Measurements from ENCODE around the gene PRKCE.

The PRKCE gene

GRCh38 chr2:46071074-46071473, 419.6 kb downstream of the PRKCE start:
- DNase-seq (ENCODE audit: low read depth), result no peak
- TF ChIP-seq CTCF (IDR thresholded peaks at IDR 0.05; ENCODE audit: low read depth, low read length, missing control alignments), result no peak
- no peak overlapping the region for H3K4me3 ChIP-seq (ENCODE audit: low read depth, low read length)

- no peak for TF ChIP-seq CTCF (IDR thresholded peaks at IDR 0.05; ENCODE audit: low read depth, low read length, missing control alignments)
These were observed 420.8 kb downstream of the PRKCE start for GRCh38 chr2:46072101-46072820.

GRCh38 chr2:46073540-46074046, 422.1 kb downstream of the PRKCE start:
- no peak for TF ChIP-seq CTCF (IDR thresholded peaks at IDR 0.05; ENCODE audit: low read depth, low read length, missing control alignments)
- DNase-seq (ENCODE audit: low read depth), result no peak
- H3K4me3 ChIP-seq (ENCODE audit: low read depth, low read length), result no peak overlapping the region

More at GRCh38 chr2:46072101-46072820, 420.8 kb downstream of the PRKCE start:
- no peak for DNase-seq (ENCODE audit: low read depth)
- no peak overlapping the region for H3K4me3 ChIP-seq (ENCODE audit: low read depth, low read length)

- no peak for DNase-seq (ENCODE audit: low read depth)
- H3K4me3 ChIP-seq (ENCODE audit: low read depth, low read length), result no peak overlapping the region
- no peak for TF ChIP-seq CTCF (IDR thresholded peaks at IDR 0.05; ENCODE audit: low read depth, low read length, missing control alignments)
These were observed 423.0 kb downstream of the PRKCE start for GRCh38 chr2:46074501-46074900.

- no peak overlapping the region for H3K4me3 ChIP-seq (ENCODE audit: low read depth, low read length)
- DNase-seq (ENCODE audit: low read depth), result no peak
- TF ChIP-seq CTCF (IDR thresholded peaks at IDR 0.05; ENCODE audit: low read depth, low read length, missing control alignments), result no peak
These were observed 424.4 kb downstream of the PRKCE start for GRCh38 chr2:46075848-46076247.

- H3K4me3 ChIP-seq (ENCODE audit: low read depth, low read length), result no peak overlapping the region
- no peak for DNase-seq (ENCODE audit: low read depth)
- TF ChIP-seq CTCF (IDR thresholded peaks at IDR 0.05; ENCODE audit: low read depth, low read length, missing control alignments), result no peak
These were observed 424.8 kb downstream of the PRKCE start for GRCh38 chr2:46076251-46076650.

- no peak for TF ChIP-seq CTCF (IDR thresholded peaks at IDR 0.05; ENCODE audit: low read depth, low read length, missing control alignments)
- no peak for DNase-seq (ENCODE audit: low read depth)
- H3K4me3 ChIP-seq (ENCODE audit: low read depth, low read length), result no peak overlapping the region
These were observed 425.4 kb downstream of the PRKCE start for GRCh38 chr2:46076875-46077274.
